K562 (cell line): Measurements from ENCODE around the gene JPT2. TPM values are rescaled to one million over a fixed set of nuclear protein-coding genes. Genes with fewer than 3 reads are reported as not detected.

ENCODE experiments used
- ATAC-seq: fragments of 200-7000 bp; cut with Tn5 transposase; 3 replicates; pipeline ENCODE4 v1.9.1; 2020; ENCODE audit warnings: moderate library complexity
- BruUV-seq: library from RNA; stranded (reverse); fragments of 400-500 nt; replicated peaks from 2 replicates; lab custom pipeline; 2021; lab: Mats Ljungman, UMichigan
- CTCF ChIA-PET: fragments of 300-600 bp; formaldehyde crosslinking; extraction: SDS; loops from one replicate; lab custom pipeline; 2021; ENCODE audit warnings: low intra/inter-chr PET ratio; lab: Yijun Ruan, JAX
- POLR2A ChIA-PET: fragments of 300-600, 350-650 bp; sonication (Branson Sonifier 250); formaldehyde crosslinking; extraction: SDS; loops from one replicate; lab custom pipeline; 2021; ENCODE audit warnings: antibody characterized with exemption, inconsistent platforms; lab: Yijun Ruan, JAX
- DNase-seq, 4 experiments: peaks; one replicate each; pipeline versions ENCODE4 v3.0.0 to v3.0.0-alpha.2; 2011 to 2018; ENCODE audit warnings: low spot score in 3 of 4, mixed read lengths in 3 of 4; ENCODE audit errors: extremely low read depth in 1 of 4
- FAIRE-seq: peaks from 2 replicates; lab custom pipeline; 2011; peaks lifted over from hg19 to GRCh38; lab: Jason Lieb, UNC
- H2AFZ ChIP-seq: 2 replicates; pipeline ENCODE4 v1.6.0; 2011; ENCODE audit warnings: low read depth, low read length, control low read depth, inconsistent platforms
- H3K27ac ChIP-seq: fragments of 200-600 bp; 3 replicates; pipeline ENCODE4 v1.8.0; 2011; ENCODE audit warnings: low read depth, mild to moderate bottlenecking, control low read depth, inconsistent platforms, low read length, moderate library complexity, mixed read lengths; ENCODE audit errors: extremely low read depth
- H3K27me3 ChIP-seq, 2 experiments: fragments of 300-600 bp in 1 of 2; 2 replicates in 1 of 2; 3 replicates in 1 of 2; pipeline versions ENCODE4 v1.6.0 to v1.8.0; 2011; ENCODE audit warnings: inconsistent platforms in 2 of 2, low read length in 2 of 2, mild to moderate bottlenecking in 1 of 2, mixed read lengths in 1 of 2, moderate library complexity in 1 of 2; ENCODE audit not compliant: control insufficient read depth in 2 of 2, insufficient read depth in 2 of 2
- H3K36me3 ChIP-seq: fragments of 300-600 bp; 3 replicates; pipeline ENCODE4 v1.8.0; 2011; ENCODE audit warnings: mild to moderate bottlenecking, low read length, inconsistent platforms; ENCODE audit not compliant: control insufficient read depth, insufficient read depth
- H3K4me1 ChIP-seq, 2 experiments: fragments of 200-600 bp in 1 of 2; replicated peaks in 1 of 2; 2 replicates in 1 of 2; 3 replicates in 1 of 2; pipeline versions ENCODE4 v1.5.1 to v1.8.0; 2011; ENCODE audit warnings: inconsistent platforms in 2 of 2, low read length in 2 of 2, mild to moderate bottlenecking in 1 of 2, mixed read lengths in 1 of 2, moderate library complexity in 1 of 2; ENCODE audit not compliant: control insufficient read depth in 2 of 2, insufficient read depth in 2 of 2
- H3K4me2 ChIP-seq: 2 replicates; pipeline ENCODE4 v1.6.1; 2011; ENCODE audit warnings: low read length, control low read depth, inconsistent platforms, mixed read lengths; ENCODE audit not compliant: insufficient read depth
- H3K4me3 ChIP-seq: fragments of 200-600 bp; sonication (generic), shearing (Covaris generic); 2 replicates; pipeline ENCODE4 v1.5.1; 2016; ENCODE audit warnings: control low read depth, inconsistent platforms
- H3K79me2 ChIP-seq: fragments of 200-600 bp; 3 replicates; pipeline ENCODE4 v1.8.0; 2011; ENCODE audit warnings: low read length, inconsistent platforms; ENCODE audit not compliant: control insufficient read depth, insufficient read depth
- H3K9ac ChIP-seq, 2 experiments: 2 replicates each; pipeline versions ENCODE4 v1.6.0 to v1.6.1; 2011; ENCODE audit warnings: low read depth in 2 of 2, low read length in 2 of 2, control low read depth in 1 of 2, inconsistent platforms in 1 of 2, mild to moderate bottlenecking in 1 of 2, mixed read lengths in 1 of 2; ENCODE audit not compliant: insufficient read depth in 1 of 2
- H3K9me1 ChIP-seq: one replicate; pipeline ENCODE4 v1.6.0; 2011; ENCODE audit warnings: inconsistent platforms, mild to moderate bottlenecking, low read length, moderate library complexity; ENCODE audit not compliant: control insufficient read depth, insufficient read depth
- H3K9me3 ChIP-seq: replicated peaks from 2 replicates; pipeline ENCODE4 v1.5.1; 2011; ENCODE audit warnings: low read depth, low read length, inconsistent platforms; ENCODE audit not compliant: control insufficient read depth, insufficient read depth
- H4K20me1 ChIP-seq: replicated peaks from 2 replicates; pipeline ENCODE4 v1.6.1; 2011; ENCODE audit warnings: low read length, inconsistent platforms, mixed read lengths; ENCODE audit not compliant: control insufficient read depth, insufficient read depth
- CXXC5 ChIP-seq: fragments of 250-450 bp; sonication (Bioruptor Pico); IDR thresholded peaks from 2 replicates; pipeline ENCODE4 v1.8.0; 2022; ENCODE audit warnings: inconsistent platforms, mild to moderate bottlenecking, moderate library complexity
- HDAC2 ChIP-seq: fragments of 450-650 bp; IDR thresholded peaks from 2 replicates; pipeline ENCODE4 v1.6.1; 2016; ENCODE audit warnings: mild to moderate bottlenecking
- PHTF2 ChIP-seq: fragments of 250-450 bp; sonication (Bioruptor Pico); IDR thresholded peaks from 2 replicates; pipeline ENCODE4 v1.5.0; 2021; ENCODE audit warnings: mild to moderate bottlenecking
- PTBP1 ChIP-seq: fragments of 200-400 bp; formaldehyde crosslinking; IDR thresholded peaks from 2 replicates; pipeline ENCODE4 v1.6.1; 2017; ENCODE audit warnings: low read depth, low read length
- RBM22 ChIP-seq: fragments of 200-400 bp; formaldehyde crosslinking; IDR thresholded peaks from 2 replicates; pipeline ENCODE4 v1.6.1; 2018; ENCODE audit warnings: low read length, low read depth; ENCODE audit not compliant: poor library complexity, severe bottlenecking
- ZNF57 ChIP-seq: fragments of 450-650 bp; formaldehyde crosslinking; IDR thresholded peaks from 2 replicates; pipeline ENCODE4 v1.4.0; 2020; ENCODE audit warnings: mild to moderate bottlenecking, moderate library complexity
- WGBS: fragments of 100-300 bp; shearing (Covaris generic); methylation state at CpG from one replicate; pipeline ENCODE4 v1.1.6; 2016; ENCODE audit warnings: low coverage, mixed read lengths; ENCODE audit not compliant: insufficient coverage; ENCODE audit errors: missing lambda C conversion rate; 5-methylcytosine and 5-hydroxymethylcytosine counted together
- in situ Hi-C: fragments of 300-500 bp; cut with MboI; formaldehyde crosslinking; loops from 4 replicates; pipeline ENCODE4 v1.15.0; 2018; ENCODE audit warnings: inconsistent platforms, mixed read lengths
- intact Hi-C: fragments of 100-400 bp; cut with micrococcal nuclease; formaldehyde crosslinking; loops from 2 replicates; pipeline ENCODE4 v1.14.2; 2022
- polyA plus RNA-seq, 8 experiments: library from polyadenylated mRNA; depleted of rRNA in 4 of 8; stranded (reverse) in 5 of 8; unstranded in 3 of 8; fragments of >200 nt; fragmentation: Nextera tagmentation in 2 of 8; fragmentation: Illumina TruSeq in 1 of 8; extraction: Ambion mirVana in 2 of 8; extraction: Trizol in 1 of 8; gene quantifications; 2 replicates each; pipeline versions ENCODE4 v1.2.1 to v1.2.3, GENCODE V29; 2011 to 2014; ENCODE audit warnings: inconsistent platforms in 1 of 8, missing spikeins in 1 of 8
- total RNA-seq, 7 experiments: library from RNA; depleted of rRNA in 6 of 7; stranded (reverse); fragments of >200 nt in 6 of 7; fragmentation: Illumina TruSeq in 2 of 7; extraction: Trizol in 2 of 7; gene quantifications; 2 replicates each; pipeline versions ENCODE4 v1.2.1 to v1.2.3, GENCODE V29; 2011 to 2021; ENCODE audit warnings: low replicate concordance in 1 of 7
- TF ChIP-seq, protein P1 (sequence below): sonication (generic); formaldehyde crosslinking; IDR thresholded peaks from 2 replicates; pipeline ENCODE4 v1.8.0; 2022; ENCODE audit warnings: missing genetic modification reagents, mild to moderate bottlenecking, borderline replicate concordance

Gene JPT2
- total and polyA plus RNA-seq, 9 of the 15 experiments (the other 6 are each of a cell fraction or from before 2014, with no cell fraction given): 25.5 to 133 (median 106) TPM

DNA sequence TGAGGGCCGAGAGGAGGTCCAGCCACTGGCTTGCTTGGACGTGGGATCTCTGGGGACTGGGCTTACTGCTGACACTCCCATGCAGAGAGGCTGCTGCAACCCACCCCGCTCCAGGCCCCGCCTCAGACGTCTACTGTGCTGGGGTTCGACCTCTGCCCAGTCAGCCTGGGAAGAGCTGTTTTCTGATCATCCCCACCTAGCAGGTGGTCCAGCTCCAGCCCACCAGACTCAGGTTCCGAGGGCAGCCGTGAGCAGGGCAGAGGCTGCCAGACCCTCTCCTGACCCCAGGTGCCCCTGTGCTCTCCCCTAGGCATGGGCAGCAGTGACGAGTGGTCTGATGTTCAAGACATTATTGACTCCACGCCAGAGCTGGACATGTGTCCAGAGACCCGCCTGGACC is 69.9 kb downstream of the JPT2 start:
- H3K9me1 ChIP-seq: peaks cover 3% of the 10 kb centered on the region
- FAIRE-seq (no peak), DNase-seq (no peak), ATAC-seq (no peak)
- H4K20me1 ChIP-seq: no peaks in the 10 kb centered on the region
- POLR2A ChIA-PET: no interaction called here
- TF ChIP-seq RBM22: peak; percentile 10
- TF ChIP-seq PHTF2 (CRISPR knock-in tag): no peak
- in situ Hi-C loops: no loop called here
- no peak overlapping the region for H3K4me2 ChIP-seq
- no TSS peak for BruUV-seq
- no peaks in the 10 kb centered on the region for H3K9me3 ChIP-seq
- no peaks in the 10 kb centered on the region for H3K27me3 ChIP-seq
- no peak overlapping the region for H2AFZ ChIP-seq
- peaks cover 51% of the 10 kb centered on the region; the same call in 2 of the 3 replicates for H3K36me3 ChIP-seq
- H3K4me3 ChIP-seq: no peak overlapping the region
- no peaks in the 10 kb centered on the region for H3K79me2 ChIP-seq
- intact Hi-C loops: no loop called here
- peaks cover 0 to 13% of the 10 kb centered on the region in 2 experiments; a peak in 1 of 5 replicates for H3K4me1 ChIP-seq
- H3K27ac ChIP-seq: no peak overlapping the region
- 82% methylated on average over 10 of the region's 11 CpGs for WGBS
- no peak overlapping the region for H3K9ac ChIP-seq
- CTCF ChIA-PET: no interaction called here

DNA sequence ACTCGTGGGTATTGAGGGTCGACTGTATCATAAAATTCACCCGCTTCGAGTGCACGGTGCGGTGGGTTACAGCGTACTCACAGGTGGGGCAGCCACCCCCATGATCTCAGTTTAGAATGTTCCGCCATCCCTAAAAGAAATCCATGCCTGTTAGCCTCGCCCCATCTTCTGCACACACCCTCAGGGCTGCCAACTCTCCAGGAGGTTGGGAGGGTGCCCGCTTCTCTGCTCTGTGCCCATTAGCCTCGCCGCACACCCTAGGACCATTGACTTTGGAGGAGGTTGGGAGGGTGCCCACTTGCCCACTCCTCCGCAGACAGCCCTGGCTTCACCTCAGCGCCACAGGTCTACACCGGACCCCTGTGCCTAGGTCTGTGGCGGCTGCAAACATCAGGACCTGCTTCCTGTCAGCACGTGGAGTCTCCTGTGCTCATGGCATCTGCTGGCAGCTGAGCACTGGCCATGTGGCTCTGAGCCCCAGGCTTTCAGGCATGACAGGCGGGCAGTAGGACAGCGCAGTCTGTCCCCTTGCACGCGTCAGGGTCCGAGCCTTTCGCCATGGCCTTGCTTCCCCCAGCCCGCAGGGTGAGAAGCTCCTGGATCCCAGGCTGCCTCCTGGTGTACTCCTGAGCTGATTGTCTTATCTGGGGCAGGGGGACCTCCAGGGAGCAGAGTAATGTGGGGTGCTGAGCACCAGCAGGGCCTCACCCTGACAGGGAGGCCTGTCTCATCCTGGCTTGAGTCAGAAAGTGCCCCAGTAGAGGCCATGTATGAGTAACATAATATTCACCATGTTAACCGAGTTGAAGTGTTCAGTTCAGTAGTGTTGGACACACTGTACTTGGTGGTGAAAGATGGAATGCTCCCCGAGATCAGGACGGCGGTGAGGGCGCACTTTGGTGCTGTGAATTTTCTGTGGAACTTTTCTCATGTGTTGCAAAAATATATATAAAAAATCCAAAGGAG is 71.4 kb downstream of the JPT2 start:
- WGBS: 91% methylated on average over 24 of the region's 29 CpGs
- ATAC-seq (no peak), DNase-seq (no peak), FAIRE-seq (no peak)
- Histone ChIP-seq H3K27ac (no peak overlapping the region; the same call in 2 of the 3 replicates), H3K9ac (0 out of 4 replicates have a peak overlapping the region, but pooled peaks of 1 of the 2 experiments have one; percentile 6), H4K20me1 (no peaks in the 10 kb centered on the region), H2AFZ (no peak overlapping the region), H3K4me1 (peaks cover 0 to 7% of the 10 kb centered on the region in 2 experiments; a peak in 1 of 5 replicates), H3K4me3 (no peak overlapping the region), H3K36me3 (peaks cover 43% of the 10 kb centered on the region; the same call in 2 of the 3 replicates), H3K4me2 (no peak overlapping the region), H3K27me3 (no peaks in the 10 kb centered on the region), H3K9me1 (peaks cover 3% of the 10 kb centered on the region), H3K9me3 (no peaks in the 10 kb centered on the region), H3K79me2 (no peaks in the 10 kb centered on the region)
- CTCF ChIA-PET: no interaction called here
- intact Hi-C loops: no loop called here
- no TSS peak for BruUV-seq
- in situ Hi-C loops: no loop called here
- POLR2A ChIA-PET: interaction anchor here (0.7 kb wide), 1 partner anchor 111 kb away, joined by 3 read pairs; no protein-coding TSS in a partner anchor
- TF ChIP-seq RBM22 (peak; percentile 46), CXXC5 (no peak), ZNF57 (CRISPR knock-in tag) (no peak), HDAC2 (no peak), PTBP1 (no peak)
- TF ChIP-seq, protein P1, sequence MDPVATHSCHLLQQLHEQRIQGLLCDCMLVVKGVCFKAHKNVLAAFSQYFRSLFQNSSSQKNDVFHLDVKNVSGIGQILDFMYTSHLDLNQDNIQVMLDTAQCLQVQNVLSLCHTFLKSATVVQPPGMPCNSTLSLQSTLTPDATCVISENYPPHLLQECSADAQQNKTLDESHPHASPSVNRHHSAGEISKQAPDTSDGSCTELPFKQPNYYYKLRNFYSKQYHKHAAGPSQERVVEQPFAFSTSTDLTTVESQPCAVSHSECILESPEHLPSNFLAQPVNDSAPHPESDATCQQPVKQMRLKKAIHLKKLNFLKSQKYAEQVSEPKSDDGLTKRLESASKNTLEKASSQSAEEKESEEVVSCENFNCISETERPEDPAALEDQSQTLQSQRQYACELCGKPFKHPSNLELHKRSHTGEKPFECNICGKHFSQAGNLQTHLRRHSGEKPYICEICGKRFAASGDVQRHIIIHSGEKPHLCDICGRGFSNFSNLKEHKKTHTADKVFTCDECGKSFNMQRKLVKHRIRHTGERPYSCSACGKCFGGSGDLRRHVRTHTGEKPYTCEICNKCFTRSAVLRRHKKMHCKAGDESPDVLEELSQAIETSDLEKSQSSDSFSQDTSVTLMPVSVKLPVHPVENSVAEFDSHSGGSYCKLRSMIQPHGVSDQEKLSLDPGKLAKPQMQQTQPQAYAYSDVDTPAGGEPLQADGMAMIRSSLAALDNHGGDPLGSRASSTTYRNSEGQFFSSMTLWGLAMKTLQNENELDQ (CRISPR knock-in tag): no peak
